HG03378 (cell line): ENCODE measurements around the gene STUB1.

Source experiments
- ATAC-seq: cut with Tn5 transposase; IDR thresholded peaks from one replicate; pipeline ENCODE4 v1.9.1; 2021; ENCODE audit warnings: mild to moderate bottlenecking, moderate library complexity; ENCODE audit not compliant: unreplicated experiment

Gene STUB1

GRCh38 chr16:722835-723633 lies 42.8 kb downstream of the STUB1 start:
- ATAC-seq, result no peak

DNA sequence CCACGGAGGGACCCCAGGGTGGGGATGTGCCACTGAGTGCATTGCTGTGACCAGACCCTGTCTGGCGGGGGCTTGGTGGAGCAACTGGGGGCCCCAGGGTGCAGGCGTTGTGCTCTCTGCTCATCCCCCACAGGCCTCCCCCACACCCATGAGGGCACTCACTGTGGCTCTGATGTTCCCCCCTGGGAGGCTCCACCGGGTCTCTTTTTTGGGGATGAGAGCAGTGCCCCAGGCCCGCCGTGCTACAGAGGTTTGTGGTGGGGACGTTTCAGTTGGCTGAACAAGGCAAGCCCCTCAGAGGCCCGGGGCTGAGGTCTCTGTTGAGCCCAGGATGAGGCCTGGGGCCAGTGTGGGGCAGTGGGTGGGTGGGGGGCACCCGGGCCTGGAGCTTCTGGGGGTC lies 43.5 kb downstream of the STUB1 start:
- ATAC-seq, result no peak

DNA sequence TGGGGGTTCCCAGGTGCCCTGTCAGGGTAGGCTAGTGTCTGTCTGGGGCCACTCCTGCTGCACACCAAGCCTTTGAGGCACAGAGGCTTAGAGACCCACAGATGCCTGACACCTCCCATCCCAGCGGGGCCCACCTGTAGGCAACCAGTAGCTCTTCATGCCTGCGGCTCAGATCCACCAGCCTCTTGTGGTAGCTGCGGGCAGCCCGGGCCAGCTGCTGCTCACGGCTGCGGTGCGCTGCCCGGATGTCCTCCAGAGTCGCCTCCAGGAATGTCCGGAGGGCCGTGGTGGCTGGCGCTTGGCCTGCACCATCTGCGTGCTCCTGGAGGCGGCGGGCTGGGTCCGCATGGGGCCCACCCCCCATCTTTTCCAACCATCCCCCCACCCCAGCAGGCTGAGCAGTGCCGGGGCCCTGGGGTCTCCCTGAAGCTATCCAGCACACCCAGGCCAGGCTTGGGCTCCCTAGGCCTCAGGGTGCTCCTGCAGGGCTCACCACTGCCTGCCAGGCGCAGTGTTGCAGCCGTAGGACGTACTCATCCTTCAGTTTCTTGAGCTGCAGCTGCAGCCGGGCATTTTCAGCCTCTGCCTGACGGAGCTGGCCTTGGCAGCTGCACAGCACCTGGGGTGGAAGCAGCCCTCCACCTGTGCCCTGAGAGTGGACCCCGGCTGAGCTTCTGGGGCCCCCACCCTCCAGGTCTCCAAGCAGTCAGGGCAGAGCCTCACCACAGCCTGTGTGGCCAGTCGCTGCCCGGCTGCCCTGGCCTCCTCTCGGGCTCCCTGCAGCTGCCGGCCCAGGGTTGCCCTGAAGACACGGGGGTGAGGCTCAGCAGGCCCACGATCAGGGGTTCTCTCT lies 44.2 kb downstream of the STUB1 start:
- ATAC-seq, result no peak

- no peak for ATAC-seq
These were observed 44.8 kb downstream of the STUB1 start for GRCh38 chr16:725041-725376.

DNA sequence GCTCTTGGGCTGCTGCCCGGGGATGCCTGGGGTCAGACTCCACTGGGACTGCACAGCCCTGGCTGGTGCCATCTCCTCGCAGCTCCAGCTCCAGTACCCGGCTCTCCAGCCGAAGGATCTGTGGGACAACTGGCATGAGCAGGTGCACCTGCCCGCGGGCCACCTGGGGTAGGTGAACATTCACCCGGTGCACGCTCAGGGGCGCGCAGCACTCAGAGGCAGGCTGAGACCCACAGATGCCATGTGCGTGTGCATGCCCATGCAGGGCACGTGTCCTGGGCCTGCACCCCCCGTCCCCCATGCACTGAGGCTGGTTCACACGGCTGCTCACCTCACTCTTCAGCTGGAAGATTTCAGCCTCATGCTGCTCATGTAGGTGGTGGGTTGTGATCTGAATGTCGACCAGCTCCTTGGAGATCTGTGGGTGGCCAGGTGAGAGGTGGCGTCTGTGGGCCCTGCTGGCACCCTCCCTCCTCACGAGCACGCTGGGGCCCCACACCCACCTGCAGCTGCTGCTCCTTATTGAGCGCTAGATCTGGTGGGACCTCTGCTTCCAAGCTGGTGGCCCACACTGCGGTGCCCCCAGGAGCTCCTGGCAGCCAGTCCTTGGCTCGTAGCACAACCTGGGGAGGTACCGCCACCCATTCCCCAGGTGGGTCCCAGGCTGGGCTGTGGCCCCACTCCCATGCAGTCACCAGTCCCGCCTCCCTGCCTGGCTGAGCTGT lies 45.4 kb downstream of the STUB1 start:
- ATAC-seq, result no peak

- ATAC-seq, result no peak
These were observed 45.9 kb downstream of the STUB1 start for GRCh38 chr16:726188-726437.

DNA sequence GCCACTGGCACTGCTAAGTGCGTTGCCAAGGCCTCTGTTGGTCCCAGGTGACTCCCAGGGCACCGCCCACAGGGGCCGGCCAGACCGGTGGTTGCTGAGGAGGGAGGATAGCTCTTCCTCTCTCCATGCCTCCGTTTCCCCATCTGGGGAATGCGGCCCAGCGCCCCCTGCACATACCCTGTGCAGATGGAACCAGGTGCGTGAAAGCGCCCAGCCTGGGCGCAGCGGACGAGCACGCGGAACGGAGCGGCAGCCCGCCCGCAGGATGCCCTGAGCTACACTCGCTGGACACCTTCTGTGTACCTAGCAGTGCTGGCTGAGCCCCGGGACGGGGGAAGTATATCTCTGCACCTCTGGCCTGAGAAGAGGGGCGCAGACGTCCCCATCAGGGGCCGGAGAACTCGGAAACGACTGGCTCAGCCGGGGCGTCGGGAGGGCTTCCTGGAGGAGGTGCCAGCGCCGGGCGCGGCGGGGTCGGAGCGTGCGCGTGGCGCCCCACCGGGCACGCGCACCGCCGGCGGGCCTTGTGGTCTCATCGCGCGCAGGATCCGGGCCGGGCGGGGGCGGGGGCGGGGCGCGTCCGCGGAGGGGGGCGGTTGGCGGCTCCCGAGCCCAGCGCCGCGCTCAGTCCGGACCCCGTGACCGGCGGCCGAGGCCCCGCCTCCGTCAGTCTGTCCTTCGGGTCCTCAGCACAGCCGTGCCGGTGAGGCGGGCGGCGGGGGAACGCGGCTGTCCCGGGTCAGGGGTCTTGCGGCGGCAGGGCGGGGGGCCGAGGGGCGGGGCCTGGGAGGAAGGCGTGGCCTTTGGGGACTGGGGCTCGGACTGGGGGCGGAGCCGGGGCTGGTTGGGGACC lies 46.5 kb downstream of the STUB1 start, which contains the start of the genes CCDC78 and HAGHL:
Gene CCDC78 (minus strand): TSS at position 6 of the 853 bp plus-strand sequence. CDS start 76 bp downstream, outside the sequence.
Gene HAGHL (plus strand): TSS at position 669 of the 853 bp plus-strand sequence. CDS start 404 bp downstream, outside the sequence.
- ATAC-seq, result no peak

DNA sequence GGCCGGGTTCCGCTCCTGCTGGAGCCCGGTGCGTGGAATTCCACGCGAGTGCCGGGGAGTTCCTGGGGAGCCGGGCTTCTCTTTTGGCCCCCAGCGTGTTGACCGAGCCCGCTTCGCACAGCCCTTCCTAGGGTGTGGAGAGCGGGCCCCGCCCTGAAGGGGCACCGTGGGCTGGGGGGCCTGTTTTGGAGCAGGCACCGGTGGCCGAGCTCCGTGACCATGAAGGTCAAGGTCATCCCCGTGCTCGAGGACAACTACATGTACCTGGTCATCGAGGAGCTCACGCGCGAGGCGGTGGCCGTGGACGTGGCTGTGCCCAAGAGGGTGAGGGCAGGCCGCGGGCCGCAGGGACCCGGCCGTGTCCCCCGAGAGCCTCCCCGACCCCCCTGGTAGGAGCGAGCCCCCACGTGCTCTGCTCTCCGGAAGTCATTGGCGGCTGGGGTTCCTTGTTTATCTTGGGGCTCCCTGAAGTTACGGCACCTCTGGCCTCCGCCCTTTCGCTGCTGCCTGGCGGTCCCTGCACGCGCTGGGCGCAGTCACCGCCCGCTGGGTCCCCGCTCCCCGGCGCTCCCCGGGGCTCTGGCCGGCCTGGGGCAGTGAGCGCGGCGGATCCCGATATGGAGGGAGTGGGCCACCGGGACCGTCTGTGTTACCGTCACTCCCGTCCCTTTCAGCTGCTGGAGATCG lies 47.2 kb downstream of the STUB1 start:
- no peak for ATAC-seq

- ATAC-seq, result no peak
These were observed 48.1 kb downstream of the STUB1 start for GRCh38 chr16:728131-728889.

- no peak for ATAC-seq
These were observed 48.9 kb downstream of the STUB1 start for GRCh38 chr16:728890-729744.

DNA sequence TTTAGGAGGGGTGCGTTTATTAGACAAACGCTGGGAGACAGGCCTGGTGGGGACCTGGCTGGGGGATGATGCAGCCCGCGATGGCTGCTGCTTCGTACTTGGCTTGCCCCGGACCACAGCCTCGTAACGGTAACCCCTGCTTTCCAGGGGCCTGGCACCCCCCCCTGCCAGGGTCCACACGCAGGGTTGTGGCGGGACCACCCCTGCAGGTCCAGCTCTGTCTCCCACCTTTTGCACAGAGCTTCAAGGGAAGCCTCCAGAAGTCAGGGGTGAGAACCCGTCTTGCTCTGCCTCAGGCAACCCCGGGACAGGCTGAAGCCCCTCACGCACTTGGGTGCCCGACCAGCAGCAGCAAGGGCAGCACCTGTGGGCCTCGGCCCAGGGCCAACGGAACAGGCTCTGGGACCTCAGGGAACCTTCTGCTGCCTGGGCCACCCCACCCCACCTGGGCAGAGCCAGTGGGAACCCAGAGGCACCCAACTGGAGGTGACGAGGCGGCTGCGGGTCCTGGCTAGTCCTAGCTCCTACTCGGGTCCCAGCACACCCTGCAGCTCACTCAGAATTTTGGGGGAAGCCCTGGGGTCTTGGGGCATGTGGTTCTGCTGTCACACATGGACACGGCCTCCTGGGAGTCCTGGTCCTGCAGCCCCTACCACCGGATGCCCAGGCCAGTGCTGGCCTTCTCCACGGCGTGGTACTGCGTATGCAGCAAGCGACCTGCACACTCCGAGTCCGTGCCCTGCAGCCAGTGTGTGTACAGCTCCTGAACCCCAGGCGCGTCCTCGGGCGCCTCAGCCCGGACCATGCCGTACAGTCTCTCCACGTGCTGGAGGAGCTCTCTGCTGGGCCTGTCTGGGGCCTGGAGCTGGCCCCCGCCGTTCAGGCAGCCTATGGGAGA lies 49.8 kb downstream of the STUB1 start:
- no peak for ATAC-seq

DNA sequence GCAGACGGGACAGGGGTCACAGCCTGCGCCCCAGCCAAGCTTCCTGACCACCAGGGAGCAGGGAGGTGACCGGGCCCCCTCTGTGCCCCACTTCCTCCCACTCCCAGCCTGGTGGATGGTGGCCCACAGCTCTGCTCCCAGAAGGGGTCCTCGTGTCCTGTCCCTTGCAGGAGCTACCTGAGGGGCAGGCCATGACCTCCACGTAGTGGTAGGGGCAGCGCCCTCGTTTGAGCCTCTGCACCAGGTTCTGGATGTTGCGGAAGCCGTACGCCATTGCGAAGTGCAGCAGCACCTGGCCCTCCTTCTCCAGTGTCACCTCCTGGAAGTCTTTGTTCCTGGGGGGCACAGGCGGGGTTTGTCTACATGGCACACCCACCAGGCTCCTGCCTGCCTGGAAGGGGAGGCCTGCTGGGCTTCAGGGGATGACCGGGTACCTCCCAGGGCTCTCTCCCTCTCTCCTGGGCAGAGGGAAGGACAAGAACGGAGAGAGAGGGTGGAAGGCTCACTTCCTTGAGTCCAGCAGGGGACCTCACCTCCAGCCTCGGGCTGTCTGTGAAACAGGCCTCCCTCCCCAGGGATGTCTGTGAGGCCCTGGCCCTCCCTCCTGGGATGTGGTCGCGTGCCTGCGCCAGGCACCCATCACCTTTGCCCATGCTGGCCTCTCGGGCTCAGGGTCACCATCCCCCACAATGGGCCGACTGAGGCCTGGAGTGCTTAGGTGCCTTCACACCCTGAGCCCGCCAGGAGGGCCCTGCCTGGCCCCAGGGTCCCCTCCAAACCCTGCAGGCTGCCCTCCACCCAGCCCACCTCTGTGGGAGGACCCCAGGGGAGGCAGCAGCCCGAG lies 50.7 kb downstream of the STUB1 start:
- no peak for ATAC-seq

DNA sequence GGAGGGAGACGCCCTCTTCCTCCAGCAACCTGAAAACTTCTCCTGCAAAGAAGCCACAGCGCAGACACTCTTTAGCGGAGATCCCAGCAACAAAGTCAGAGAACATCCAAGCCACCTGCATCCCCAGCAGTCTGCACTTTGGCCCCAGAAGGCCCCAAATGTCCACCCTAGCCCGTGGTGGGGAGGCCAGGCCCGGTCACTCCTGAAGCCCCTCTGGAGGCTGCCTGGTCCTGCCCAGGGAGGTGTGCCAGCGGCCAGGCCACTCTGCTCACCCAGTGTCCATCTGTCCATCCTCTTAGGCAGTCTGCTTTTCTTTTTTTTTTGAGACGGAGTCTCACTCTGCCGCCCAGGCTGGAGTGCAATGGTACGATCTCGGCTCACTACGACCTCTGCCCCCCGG lies 52.1 kb downstream of the STUB1 start:
- no peak for ATAC-seq
